TTC549 (cell line): ENCODE results near the gene CST9.

ENCODE experiments used
- FAIRE-seq: peaks from 2 replicates; lab custom pipeline; 2012; peaks lifted over from hg19 to GRCh38; lab: Jason Lieb, UNC

Gene CST9, protein sequence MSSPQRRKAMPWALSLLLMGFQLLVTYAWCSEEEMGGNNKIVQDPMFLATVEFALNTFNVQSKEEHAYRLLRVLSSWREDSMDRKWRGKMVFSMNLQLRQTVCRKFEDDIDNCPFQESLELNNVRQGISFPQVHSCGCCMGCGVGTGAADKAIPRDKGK

DNA sequence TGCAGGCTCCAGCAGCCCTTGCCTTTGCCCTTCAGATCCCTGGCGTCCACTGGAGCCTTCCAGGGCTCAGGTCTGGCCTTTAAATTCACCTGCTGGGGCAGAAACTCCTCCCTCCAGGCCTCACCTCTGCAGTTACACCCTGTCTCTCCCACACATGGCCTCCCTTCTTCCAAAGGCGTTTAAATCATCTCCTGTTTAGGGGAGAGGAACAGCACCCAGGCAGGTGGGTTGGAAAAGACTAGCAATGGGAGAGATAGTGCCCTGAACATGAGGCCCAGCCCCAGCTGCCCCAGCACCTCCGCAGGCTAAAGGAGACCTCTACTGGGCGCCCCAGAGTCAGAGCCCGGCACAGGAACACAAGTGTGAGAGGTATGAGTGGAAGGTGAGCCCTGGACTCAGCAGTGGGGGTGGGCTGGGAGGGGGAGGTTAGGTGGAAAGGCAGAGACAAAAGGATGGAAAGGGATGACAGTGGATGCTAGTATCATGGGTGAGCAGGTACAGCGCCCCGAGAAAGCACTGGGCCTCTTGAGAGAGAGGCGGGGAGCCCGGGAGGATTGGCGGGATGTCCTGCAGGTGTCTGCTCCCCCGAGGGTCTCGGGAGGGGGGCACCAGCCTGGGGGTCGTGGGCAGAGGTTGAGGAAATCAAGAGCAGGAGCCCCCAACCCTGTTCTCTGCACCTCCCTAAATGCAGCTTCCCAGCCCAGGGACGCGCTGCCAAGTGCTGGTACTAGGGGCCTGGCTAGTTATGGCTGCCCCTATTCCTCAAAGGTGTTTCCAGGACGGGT is at the start of gene CST9:
TSS of gene CST9 (minus strand) at position 51 of the 785 bp plus-strand sequence. CDS start 53 bp downstream, outside the sequence.
- FAIRE-seq = no peak

DNA sequence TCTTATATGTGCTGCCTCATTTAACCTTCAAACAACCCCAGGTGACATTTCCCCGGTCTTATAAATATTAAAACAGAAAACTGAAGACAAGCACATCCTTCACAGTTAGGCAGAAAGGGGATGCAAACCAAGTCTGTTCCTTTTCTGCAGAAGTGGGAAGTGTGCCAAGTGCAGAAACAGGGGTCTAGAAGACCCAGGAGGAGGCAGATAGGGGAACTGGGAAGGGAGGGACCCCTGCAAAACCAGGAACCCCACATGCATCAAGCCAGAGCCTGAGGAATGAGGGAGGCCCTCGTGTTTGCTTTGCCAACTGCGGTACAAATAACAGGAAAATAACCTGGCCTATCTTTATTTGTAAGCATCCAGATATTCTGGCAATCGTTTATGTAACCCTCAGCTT is 49.0 kb upstream of the CST9 start:
- FAIRE-seq = no peak

DNA sequence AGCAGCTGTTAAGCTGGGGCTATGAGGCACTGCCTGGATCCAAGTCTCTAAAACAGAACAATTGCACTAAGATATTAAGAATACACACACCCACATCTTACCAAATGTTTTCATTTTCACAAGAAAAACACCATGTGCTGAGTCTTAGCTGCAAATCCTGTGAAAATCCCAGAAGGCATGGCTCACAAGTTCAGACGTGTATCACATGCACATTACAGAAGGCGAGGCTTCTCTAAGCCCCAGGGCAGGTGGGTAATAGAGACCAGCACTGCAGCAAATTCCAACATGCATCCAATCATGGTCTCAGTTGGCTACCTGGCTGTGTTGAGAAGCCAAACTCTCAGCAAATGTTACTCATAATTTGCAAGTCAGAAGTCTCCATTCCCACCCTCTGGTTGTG is 48.3 kb upstream of the CST9 start:
- FAIRE-seq = no peak

DNA sequence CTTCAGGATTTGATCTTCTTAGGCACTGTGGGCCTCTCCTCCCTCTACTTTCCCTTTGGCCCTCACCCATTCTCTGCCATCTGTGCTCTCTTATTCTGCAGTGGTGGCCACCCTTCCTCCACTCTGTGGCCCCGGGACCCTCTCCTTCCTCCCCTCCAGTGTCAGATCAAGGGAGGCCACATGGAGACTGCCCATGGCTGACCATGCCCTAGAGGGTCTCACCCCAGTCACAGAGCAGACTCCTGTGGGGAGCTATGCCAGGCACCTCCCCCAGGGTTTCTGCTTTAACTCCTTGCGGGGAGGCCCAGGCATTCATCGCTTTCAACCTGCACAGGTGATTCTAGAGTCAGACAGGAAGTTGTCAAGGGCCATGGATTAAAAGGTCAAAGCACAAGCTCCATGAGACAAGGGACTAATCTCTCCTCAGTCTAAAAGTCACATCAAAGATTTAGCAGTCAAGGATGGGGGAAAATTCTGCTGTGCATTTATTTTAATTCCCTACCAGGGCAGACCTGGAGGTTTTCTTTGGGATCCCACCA is 47.8 kb upstream of the CST9 start:
- FAIRE-seq = no peak

DNA sequence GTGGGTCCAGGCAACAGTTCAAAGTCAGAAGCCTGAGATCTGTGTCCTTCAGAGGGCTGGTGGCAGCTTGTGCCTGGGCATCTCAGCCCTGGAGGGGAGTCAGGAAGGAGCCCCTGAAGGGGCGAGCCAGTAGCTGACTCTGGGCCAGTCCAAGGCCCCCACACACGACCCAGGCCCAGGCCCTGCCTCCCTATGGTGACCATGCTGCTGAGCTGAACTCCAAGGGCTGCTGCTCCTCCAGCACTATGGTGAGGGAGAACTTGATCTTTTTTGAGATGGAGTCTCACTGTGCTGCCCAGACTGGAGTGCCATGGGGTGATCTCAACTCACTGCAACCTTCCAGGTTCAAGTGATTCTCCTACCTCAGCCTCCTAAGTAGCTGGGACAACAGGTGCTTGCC is 47.2 kb upstream of the CST9 start:
- no peak for FAIRE-seq

DNA sequence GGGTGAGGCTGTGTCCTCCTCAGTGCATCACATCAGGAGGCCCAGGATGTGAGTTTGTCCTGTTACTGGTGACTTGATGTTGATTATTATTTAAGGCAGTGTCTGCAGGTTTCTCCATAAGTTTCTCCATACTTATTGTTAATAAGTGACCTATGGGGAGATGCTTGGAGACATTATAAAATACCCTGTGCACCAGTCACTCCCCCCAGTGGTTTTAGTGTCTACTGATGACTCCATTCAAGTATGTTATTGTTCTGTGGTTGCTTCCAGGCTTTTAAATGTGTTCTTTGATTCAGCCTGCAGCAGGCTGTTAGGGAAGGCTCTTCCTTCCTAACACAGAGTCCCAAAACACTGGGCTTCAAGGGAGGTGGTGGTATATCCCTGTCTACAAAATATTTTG is 46.7 kb upstream of the CST9 start:
- no peak for FAIRE-seq

DNA sequence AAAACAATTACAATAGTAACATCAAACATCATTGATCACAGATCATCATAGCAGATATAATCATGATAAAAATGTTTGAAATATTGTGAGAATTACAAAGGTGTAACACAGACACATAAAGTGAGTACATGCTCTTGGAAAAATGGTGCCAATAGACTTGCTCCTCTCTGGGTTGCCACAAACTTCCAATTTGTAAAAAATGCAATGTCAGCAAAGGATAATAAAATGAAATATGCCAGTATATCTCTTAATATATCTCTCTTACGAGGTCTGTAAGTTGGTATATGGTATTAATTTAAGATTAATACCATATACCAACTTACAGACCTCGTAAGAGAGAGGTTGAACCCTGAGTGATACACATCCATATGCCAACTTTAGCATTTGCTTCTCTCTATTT is 45.4 kb upstream of the CST9 start:
- no peak for FAIRE-seq

DNA sequence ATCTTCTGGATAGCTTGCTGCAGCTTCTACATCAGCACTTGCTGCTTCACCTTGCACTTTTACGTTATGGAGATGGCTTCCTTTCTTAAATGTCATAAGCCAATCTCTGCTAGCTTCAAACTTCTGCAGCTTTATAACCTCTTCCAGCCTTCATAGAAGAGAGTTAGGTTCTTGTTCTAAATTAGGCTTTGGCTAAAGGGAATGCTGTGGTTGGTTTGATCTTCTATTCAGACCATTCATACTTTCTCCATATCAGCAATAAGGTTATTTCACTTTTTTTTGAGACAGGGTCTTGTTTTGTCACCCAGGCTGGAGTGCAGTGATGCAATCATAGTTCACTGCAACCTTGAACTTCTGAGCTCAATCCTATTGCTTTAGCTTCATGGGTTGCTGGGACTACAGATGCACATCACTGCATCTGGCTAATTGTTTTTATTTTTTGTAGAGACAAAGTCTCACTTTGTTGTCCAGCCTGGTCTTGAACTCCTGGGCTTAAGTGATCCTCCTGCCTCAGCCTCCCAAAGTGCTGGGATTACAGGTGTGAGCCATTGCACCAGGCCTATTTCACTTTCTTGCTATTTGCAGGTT is 44.2 kb upstream of the CST9 start:
- no peak for FAIRE-seq

DNA sequence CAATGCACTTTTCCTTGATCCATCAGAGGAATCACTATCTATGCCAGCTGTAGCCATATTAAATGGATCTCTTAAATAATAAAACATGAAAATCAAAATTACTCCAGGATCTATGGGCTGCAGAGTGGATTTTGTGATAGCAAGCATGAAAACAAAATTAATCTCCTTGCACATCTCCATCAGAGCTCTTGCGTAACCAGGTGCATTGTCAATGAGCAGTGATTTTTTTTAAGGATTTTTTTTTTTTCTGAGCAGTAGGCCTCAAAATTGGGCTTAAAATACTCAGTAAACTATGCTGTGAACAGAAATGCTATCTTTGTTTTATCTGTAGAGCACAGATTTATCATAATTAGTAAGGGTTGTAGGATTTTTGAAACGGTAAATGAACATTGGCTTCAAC is 43.5 kb upstream of the CST9 start:
- no peak for FAIRE-seq

DNA sequence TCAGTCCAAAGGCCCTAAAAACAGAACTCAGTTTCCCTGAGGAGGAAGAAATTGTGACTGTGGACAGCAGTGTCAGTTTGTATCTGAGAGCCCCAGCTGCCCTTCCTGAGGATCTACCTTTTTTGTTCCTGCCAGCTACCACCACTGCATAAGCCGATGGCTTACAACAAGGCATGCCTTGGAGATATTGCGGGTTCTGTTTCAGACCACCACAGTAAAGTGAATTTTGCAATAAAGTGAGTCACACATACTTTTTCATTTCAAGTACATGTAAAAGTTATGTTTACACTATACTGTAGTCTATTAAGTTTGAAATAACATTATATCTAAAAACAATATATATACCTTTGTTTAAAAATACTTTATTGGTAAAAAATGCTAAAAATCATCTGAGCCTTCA is 41.6 kb upstream of the CST9 start:
- no peak for FAIRE-seq

DNA sequence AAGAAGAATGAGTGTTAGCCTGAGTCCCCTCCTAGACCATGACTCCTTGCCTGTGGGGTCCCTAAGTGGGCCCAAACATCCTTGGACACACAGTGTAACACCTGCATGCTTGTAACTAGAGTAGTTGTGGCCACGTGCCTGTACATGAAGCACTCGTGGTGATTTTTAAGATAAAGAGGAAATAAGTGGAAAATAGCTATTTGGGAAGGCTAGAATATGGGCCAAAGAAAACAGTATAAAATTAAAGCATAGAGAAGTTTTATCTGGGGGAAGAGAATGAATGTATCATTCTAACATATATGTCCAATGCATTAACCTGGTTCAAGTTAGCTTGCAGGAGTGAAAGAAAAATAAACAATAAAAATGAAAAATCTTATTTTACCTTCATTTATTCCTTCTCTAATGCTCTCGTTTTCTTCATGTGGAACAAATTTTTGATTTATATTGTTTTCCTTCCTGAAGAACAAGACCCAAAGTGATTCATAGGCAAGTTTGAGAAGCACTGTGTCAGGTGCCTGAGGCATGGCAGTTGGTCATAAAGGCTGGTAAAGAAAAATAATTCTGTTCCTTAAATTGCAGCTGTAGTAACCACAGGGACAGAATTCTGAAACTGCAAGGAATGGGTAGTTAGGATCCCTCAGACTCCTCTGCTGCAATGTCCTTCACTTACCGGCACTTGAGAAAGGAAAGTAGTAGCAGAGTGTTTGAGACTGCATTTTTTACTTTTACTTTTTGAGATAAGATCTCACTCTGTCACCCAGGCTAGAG is 40.6 kb upstream of the CST9 start:
- FAIRE-seq = no peak

DNA sequence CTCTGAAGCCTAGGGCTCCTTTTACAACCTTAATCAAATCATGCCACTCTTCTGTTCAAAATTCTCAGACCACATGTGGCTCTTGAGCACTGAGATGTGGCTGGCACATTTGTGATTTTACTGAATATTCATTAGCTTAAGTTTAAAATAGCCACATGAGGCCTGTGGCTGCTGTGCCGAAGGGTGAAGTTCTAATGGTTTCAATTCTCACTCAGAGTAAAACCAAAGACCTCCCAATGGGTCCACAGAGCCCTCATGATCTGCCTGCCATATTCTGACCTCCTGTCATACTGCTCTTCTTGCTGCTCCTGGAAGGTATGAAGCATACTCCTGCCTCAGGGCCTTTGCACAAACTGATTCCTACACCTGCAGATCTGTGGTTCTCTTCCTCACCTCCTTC is 39.9 kb upstream of the CST9 start:
- FAIRE-seq = no peak

DNA sequence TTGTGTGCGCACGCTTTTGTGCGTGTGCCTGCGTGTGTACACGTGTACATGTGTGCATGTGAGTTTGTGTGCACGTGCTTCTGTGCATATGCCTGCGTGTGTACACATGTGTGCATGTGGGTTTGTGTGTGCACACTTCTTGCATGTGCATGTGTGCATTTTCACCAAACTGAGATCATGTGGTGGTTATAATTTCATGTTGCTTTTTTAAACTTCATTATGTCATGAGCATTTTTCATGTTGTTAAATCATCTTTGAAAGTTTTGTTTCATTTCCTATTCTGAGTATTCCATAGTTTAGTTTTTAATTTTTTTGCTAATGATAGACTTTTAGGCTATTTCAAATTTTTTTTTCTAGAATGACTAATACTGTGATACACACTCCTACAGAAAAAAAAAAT is 38.4 kb upstream of the CST9 start:
- no peak for FAIRE-seq

DNA sequence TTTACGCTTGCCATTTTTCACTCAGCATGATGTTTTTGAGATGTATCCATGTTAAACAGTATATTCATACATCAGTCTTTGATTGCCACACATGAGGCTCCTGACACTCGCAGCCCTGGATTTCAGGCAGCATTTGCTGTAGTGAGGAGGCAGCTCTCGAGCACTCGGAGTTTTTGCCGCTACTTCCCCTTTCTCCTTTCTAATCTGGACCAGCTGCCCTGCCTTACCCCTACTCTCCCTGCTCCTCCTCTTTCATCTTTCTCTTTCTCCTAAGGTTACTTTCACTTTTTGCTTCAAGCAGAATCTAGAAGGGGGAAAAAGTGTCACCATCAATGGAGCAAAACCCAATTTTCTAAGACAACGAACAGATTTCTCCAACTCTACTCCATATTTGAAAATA is 37.9 kb upstream of the CST9 start:
- no peak for FAIRE-seq

DNA sequence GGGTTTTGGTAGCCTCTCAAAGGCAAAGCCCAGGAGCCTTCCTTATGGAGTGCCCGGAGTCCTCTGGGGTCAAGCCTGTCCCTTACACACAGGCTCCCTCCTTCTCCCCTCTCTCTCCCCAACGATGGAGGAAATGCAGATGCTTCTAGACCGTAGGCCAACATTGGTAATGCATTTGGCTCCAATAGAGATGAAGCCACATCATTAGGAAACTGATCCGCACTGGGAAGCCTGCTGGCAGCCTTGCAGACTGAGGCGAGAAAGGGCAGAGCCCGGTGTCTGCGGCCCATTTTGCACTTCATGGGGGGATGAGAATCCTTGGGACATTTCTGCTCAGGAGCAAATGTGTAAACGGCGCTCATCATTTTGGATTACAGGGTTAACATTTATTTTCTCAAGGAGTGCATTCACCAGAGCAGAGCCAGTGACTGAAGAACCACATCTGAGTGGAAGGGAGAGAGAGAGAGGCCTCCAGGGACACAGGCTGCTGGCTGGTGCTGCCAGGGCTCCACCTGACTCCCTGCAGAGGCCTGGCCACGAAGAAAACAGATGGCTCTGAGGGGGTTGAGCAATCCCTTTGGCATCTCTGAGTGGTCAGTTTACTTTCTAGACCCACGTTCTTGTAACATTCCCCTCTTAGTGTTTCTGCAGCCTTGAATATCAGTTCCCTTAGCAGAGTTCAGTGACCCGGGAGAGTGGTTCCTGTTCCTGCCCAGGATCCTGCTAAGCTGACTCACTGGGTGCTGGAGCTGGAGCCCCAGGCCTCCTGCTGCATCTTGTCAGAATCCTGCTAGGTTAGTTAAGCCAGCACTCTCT is 36.4 kb upstream of the CST9 start:
- no peak for FAIRE-seq

DNA sequence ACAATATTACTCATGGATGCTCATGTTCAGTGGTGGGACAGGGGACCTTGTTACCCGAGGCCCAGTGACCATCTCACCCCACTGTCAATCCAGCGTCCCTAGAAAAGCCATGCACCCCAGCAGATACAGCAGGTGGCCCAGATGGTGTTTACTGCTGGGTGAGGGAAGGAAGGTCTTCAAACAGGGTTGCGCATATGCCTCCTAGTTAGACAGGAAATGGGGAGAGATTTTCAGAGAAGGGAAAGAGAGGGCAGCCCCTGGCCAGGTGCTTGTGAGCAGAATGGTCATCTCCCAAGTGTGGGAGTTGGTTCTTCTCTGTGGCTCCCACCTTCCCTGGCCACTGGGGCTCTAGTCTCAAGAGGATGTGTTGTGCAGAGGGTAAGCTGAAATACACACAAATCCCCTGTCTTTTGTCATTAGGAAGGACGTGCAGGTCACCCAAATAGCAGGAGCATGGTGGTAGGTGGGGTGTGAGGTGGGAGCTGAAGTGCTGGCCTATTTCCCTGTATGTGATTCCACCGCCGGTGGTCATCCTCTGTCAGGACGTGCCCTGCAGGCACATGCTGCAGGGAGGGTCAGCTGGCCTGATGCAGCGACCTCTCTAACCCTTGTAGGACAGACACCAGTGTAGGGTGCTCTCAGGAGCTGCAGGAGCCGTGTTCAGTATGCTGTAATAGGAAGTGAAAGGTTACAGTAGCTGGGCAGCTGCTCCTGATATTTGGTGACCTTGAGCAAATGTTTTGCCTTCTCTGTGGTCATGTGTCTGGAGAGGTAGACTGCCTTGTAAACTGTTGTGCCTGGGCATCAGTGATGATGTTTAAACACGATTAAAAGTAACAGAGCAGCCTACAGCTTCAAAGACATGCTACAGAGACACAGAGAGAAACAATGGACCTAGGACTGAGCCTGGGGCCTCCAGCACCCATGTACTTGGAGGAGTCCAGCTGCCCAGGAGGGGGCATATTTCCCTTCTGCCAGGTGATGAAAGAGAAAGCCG is 35.3 kb upstream of the CST9 start:
- no peak for FAIRE-seq

DNA sequence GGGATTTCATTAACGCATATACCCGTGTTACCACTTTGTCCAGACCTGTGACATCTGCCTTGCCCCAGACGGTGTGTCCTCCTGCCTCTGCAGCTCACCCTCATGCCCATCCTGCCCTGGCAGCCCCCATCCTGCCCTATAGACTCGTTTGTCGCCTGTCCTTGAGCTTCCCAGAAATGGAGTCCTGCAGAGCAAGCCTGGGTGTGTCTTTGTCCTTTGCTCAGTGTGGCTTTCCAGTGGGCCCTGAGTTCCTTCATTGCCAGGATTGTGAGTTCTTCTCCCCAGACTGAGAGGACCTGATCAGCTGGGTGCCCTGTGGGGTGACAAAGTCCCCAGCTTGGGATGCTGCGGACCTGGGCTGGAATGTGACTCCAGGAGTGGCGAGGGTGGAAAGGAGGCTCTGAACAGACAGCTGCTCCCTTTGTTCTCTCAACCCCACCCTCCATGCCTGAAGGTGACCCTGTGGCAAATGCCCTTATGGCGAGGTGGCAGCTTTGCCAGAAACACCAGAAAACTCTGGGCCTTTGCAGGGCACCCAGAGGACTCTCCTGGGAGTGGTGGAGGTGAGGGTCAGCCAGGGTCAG is 34.4 kb upstream of the CST9 start:
- no peak for FAIRE-seq

DNA sequence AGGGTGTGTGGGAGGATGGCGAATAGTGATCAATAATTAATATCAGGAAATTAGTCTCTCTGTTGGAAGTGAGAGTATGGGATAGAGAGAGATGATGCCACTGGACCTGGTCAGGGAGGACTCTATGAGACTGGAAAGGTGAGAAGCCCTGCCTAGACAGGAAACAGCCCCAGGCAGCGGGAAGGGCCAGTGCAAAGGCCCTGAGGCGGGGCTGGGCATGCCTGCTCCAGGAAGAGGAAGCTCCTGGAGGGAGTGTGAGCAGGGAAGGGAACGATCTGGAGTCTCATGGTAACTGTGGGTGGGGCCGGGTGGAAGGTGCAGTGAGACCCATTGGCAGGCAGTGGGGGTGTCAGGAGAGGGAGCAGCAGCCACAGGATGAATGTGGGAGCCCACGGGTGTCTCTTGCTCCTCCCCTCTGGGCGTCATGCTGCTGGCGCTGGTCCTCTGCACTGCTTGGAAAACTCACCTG is 33.8 kb upstream of the CST9 start:
- FAIRE-seq = no peak

DNA sequence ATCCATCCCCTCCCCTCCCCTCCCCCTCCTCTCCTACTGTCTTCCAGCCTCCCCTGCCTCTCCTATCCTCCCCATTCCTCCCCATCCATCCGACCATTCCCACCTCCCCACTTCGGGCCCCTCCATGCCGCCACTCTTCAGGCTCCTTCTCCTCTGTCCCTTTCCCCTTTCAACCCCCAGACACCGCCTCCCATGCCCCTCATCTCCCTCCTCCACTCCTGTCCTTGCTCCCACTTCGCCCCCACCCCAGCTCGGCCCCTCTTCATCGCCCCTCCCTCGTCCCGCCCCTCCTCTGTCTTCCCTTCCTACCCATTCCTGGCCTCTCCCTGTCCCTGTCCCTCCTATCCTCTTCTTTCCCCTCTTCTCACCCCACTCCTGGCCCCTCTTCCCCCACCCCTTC is 32.6 kb upstream of the CST9 start:
- no peak for FAIRE-seq
